PC-9 (cell line): ENCODE data around the gene GSAP.
"Not testable (repeated sequence)": the region's sequence is repeated elsewhere in the genome, so short reads cannot be mapped to it uniquely, and the experiment has no call there.

Source experiments
- CTCF ChIP-seq: fragments of 200-600 bp; sonication (generic); conservative IDR thresholded peaks from 2 replicates; pipeline ENCODE4 v1.6.1; 2017; ENCODE audit warnings: mixed run types, antibody characterized with exemption, mild to moderate bottlenecking, moderate library complexity
- EZH2 ChIP-seq: fragments of 200-600 bp; sonication (generic); IDR thresholded peaks from 2 replicates; pipeline ENCODE4 v1.8.0; 2017; ENCODE audit warnings: antibody characterized with exemption, low read depth

GRCh38 chr7:77275663-77276062 lies 140.5 kb downstream of the GSAP start:
- not testable (repeated sequence) for TF ChIP-seq CTCF, EZH2
